HL-60 (cell line): Measurements from ENCODE around the gene SLIT2.

Experiments used
- DNase-seq, 2 experiments: peaks; one replicate each; pipeline ENCODE4 v3.0.0-alpha.2; 2010 to 2020; ENCODE audit warnings: low read depth in 1 of 2, low spot score in 1 of 2
- H3K27ac ChIP-seq: fragments of 250-450 bp; sonication (Bioruptor Pico); replicated peaks from 2 replicates; pipeline ENCODE4 v1.5.1; 2020; ENCODE audit warnings: mild to moderate bottlenecking, moderate library complexity
- H3K27me3 ChIP-seq: fragments of 250-450 bp; sonication (Bioruptor Pico); 2 replicates; pipeline ENCODE4 v1.5.1; 2021; ENCODE audit warnings: mild to moderate bottlenecking, moderate library complexity; ENCODE audit not compliant: insufficient read depth, poor library complexity, severe bottlenecking
- H3K4me3 ChIP-seq: replicated peaks from 2 replicates; pipeline ENCODE4 v1.5.1; 2011; ENCODE audit warnings: mild to moderate bottlenecking, control low read depth, low read length; ENCODE audit not compliant: insufficient read depth
- GABPA ChIP-seq: IDR thresholded peaks from 2 replicates; pipeline ENCODE4 v1.6.1; 2012; ENCODE audit warnings: low read depth
- POLR2AphosphoS5 ChIP-seq: IDR thresholded peaks from 2 replicates; pipeline ENCODE4 v1.6.1; 2012; ENCODE audit warnings: low read depth
- SPI1 ChIP-seq: IDR thresholded peaks from 2 replicates; pipeline ENCODE4 v1.6.1; 2012; ENCODE audit warnings: low read depth, mild to moderate bottlenecking, borderline replicate concordance
- TF ChIP-seq, protein P1 (sequence below): IDR thresholded peaks from 2 replicates; pipeline ENCODE4 v1.6.1; 2012; ENCODE audit warnings: low read depth; ENCODE audit not compliant: insufficient replicate concordance
- TF ChIP-seq, protein P2 (sequence below): IDR thresholded peaks from one replicate; pipeline ENCODE4 v1.5.1; 2011; ENCODE audit warnings: low read length, control low read depth, inconsistent platforms; ENCODE audit not compliant: insufficient read depth

SLIT2 gene

DNA sequence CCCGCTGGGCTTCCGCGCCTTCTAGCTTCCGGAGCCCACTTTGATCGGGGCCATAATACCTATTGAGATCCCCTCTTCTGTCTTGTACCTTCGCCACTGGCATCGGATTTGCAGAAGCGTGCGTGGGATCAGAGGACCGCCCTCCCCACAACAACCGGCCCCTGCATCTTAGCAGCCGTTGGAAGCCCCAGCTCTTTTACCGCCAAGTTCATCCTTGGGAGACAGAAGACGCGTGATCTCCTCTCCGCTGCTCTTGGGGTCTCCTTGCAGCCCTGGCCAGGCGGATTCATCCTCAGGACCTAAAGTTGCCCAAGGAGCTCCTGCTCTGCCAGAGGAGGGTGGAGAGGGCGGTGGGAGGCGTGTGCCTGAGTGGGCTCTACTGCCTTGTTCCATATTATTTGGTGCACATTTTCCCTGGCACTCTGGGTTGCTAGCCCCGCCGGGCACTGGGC lies 1.6 kb downstream of the SLIT2 start:
- H3K27me3 ChIP-seq = peaks cover 54% of the 10 kb centered on the region
- no peak overlapping the region for H3K27ac ChIP-seq
- H3K4me3 ChIP-seq = no peak overlapping the region
- no peak for DNase-seq
- TF ChIP-seq POLR2AphosphoS5 = no peak
- TF ChIP-seq SPI1 = no peak
- TF ChIP-seq, protein P1, sequence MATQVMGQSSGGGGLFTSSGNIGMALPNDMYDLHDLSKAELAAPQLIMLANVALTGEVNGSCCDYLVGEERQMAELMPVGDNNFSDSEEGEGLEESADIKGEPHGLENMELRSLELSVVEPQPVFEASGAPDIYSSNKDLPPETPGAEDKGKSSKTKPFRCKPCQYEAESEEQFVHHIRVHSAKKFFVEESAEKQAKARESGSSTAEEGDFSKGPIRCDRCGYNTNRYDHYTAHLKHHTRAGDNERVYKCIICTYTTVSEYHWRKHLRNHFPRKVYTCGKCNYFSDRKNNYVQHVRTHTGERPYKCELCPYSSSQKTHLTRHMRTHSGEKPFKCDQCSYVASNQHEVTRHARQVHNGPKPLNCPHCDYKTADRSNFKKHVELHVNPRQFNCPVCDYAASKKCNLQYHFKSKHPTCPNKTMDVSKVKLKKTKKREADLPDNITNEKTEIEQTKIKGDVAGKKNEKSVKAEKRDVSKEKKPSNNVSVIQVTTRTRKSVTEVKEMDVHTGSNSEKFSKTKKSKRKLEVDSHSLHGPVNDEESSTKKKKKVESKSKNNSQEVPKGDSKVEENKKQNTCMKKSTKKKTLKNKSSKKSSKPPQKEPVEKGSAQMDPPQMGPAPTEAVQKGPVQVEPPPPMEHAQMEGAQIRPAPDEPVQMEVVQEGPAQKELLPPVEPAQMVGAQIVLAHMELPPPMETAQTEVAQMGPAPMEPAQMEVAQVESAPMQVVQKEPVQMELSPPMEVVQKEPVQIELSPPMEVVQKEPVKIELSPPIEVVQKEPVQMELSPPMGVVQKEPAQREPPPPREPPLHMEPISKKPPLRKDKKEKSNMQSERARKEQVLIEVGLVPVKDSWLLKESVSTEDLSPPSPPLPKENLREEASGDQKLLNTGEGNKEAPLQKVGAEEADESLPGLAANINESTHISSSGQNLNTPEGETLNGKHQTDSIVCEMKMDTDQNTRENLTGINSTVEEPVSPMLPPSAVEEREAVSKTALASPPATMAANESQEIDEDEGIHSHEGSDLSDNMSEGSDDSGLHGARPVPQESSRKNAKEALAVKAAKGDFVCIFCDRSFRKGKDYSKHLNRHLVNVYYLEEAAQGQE = no peak
- TF ChIP-seq GABPA = no peak
- TF ChIP-seq, protein P2, sequence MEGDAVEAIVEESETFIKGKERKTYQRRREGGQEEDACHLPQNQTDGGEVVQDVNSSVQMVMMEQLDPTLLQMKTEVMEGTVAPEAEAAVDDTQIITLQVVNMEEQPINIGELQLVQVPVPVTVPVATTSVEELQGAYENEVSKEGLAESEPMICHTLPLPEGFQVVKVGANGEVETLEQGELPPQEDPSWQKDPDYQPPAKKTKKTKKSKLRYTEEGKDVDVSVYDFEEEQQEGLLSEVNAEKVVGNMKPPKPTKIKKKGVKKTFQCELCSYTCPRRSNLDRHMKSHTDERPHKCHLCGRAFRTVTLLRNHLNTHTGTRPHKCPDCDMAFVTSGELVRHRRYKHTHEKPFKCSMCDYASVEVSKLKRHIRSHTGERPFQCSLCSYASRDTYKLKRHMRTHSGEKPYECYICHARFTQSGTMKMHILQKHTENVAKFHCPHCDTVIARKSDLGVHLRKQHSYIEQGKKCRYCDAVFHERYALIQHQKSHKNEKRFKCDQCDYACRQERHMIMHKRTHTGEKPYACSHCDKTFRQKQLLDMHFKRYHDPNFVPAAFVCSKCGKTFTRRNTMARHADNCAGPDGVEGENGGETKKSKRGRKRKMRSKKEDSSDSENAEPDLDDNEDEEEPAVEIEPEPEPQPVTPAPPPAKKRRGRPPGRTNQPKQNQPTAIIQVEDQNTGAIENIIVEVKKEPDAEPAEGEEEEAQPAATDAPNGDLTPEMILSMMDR = no peak

DNA sequence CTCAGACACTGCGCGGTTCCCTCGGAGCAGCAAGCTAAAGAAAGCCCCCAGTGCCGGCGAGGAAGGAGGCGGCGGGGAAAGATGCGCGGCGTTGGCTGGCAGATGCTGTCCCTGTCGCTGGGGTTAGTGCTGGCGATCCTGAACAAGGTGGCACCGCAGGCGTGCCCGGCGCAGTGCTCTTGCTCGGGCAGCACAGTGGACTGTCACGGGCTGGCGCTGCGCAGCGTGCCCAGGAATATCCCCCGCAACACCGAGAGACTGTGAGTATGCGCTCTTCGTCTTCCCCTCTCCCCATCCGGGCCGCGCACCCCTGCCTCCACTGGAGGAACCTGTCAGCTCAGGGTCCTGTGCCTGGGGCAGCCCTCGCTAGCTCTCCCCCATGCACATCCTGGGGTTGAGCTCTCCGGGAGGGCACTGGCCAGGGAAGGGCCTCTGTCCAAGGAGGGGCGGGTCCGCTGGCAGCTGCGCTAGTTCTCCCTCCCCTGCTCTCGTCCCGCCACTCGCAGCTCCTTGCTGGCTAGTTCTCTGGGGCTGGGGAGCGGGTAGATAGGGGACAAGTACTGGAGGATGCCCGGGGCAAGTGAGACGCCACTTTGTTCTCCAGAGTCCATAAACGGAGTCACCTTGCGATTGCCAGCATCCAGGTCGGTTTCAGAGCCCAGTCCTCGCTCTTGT lies 2.2 kb downstream of the SLIT2 start:
- DNase-seq = no peak
- H3K27ac ChIP-seq = no peak overlapping the region
- no peak overlapping the region for H3K4me3 ChIP-seq
- TF ChIP-seq, protein P2 = no peak
- TF ChIP-seq SPI1 = no peak
- TF ChIP-seq GABPA = no peak
- no peak for TF ChIP-seq POLR2AphosphoS5
- TF ChIP-seq, protein P1 = no peak
- peaks cover 54% of the 10 kb centered on the region for H3K27me3 ChIP-seq

DNA sequence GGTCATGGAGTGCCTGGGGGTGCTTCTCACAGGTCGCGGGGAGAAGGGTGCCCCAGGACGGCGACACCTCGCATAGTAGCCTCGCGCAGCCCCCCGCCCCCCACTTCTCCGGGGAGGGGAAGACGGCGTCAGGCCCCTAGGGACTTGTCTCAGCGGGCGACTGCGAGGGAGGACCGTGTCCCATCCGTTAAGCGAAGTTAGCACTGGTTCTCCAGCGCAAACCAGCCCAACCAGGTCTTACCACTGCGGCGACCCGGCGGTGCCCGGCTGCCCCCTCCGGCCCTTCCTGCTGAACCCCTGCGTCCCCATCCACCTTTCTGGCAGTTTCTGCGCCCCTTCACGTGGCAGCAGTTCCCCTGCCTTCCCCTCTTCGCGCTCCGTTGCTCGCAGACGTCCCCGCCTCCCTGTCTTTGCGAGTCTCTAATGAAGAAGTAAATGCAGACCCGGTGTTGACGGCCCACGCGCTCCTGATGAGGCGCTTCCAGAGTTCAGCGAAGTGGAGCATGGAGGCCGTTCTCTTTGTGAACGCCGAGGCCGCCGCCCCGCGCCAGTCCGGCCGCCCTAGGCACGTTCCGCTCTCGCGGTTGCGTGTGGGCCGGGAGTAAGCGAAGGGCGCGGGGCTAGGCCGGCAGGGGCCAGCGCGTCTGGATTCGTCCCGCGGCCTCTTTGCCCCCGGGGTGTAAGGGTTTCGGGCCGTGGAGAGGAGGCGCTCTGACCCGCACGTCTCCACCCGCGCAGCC lies 3.0 kb downstream of the SLIT2 start:
- H3K27me3 ChIP-seq = peaks cover 51% of the 10 kb centered on the region
- DNase-seq = no peak
- H3K27ac ChIP-seq = no peak overlapping the region
- TF ChIP-seq, protein P2 = no peak
- TF ChIP-seq SPI1 = no peak
- TF ChIP-seq, protein P1 = no peak
- no peak for TF ChIP-seq POLR2AphosphoS5
- no peak for TF ChIP-seq GABPA
- no peak overlapping the region for H3K4me3 ChIP-seq
